Right ventricle myocardium superior (tissue), 1 donor: ENCODE results near the gene ZNF641. TPM values are rescaled to one million over a fixed set of nuclear protein-coding genes. Genes with fewer than 3 reads are reported as not detected.

Experiments
- total RNA-seq: library from RNA; stranded (reverse); fragmentation: NEBNext Ultra II Directional; extraction: Animal tissue kit (Norgen Biotek cat#: 25700); gene quantifications from one replicate; pipeline ENCODE4 v1.2.1, GENCODE V29; 2021
- donor health status: DM: no; HTN: yes; CAD: no; lungs with severe emphysema.

ZNF641 gene
- total RNA-seq, 1 donor from 2014 or later = 13.7 TPM

Other genes with a start within 250 kb of the ZNF641 start
- 5.1 TPM for gene SENP1, start 244.8 kb downstream of the ZNF641 start, total RNA-seq
- 752 TPM for gene PFKM, start 231.6 kb downstream of the ZNF641 start, total RNA-seq
- gene ASB8, start 193.4 kb downstream of the ZNF641 start, total RNA-seq = 86.0 TPM
- gene CCDC184, start 167.3 kb downstream of the ZNF641 start, total RNA-seq = 0.97 TPM
- gene OR10AD1, start 147.6 kb downstream of the ZNF641 start, total RNA-seq = not detected
- gene ANP32D, start 121.6 kb upstream of the ZNF641 start, total RNA-seq = not detected
- not detected for gene C12orf54, start 131.6 kb upstream of the ZNF641 start, total RNA-seq
- gene OR8S1, start 174.7 kb upstream of the ZNF641 start, total RNA-seq = not detected
- not detected for gene LALBA, start 219.1 kb upstream of the ZNF641 start, total RNA-seq